ENCODE results near the gene ERI3. TPM values are rescaled to one million over a fixed set of nuclear protein-coding genes. Genes with fewer than 3 reads are reported as not detected.

ERI3 gene
- total and polyA plus RNA-seq, 2 donors (not counting 3 experiments of a cell fraction or from before 2014, with no cell fraction given) = 45.3 to 94.0 TPM

DNA sequence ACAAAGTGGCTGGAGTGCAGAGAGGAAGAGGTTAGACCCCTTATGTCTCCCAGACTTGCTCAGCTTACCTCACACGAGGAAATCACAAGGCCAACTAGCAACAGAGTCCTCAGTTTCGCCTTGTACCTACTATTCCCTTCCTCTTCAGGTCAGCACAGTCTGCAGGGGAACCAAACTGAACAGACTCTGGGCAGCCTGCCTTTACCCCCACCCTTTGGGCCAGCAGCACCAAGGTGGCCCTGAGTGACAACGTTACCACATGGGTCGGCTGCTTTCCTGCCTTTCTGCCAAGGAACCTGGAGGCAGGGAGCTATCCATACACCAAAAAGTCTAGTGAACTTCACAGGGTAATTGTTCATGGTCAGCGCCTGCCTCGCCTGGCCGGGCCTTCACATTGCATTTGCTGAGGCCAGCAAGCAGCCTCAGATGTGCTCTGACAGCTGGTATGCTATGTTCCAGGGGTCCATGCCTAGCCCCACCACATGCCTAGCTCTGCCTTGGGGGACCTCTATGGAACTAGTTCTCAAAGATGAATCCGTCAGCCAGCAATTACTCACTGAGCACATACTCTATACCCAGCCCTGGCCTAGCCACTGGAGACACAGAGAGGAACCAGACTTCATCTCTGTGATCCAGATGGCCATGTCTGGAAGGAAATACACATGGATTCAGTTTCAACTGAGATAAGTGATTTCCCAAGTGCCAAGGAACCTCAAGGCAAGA lies 72.2 kb downstream of the ERI3 start:
- DNase-seq (ENCODE audit: low read depth, low spot score) (no peak), FAIRE-seq (no peak)
- dilution Hi-C loops (cut with MboI; ENCODE audit: extremely low pct_ligation_motif_present, low sequenced_read_pairs) (no loop called here), intact Hi-C loops (cut with micrococcal nuclease) (no loop called here)
- TF ChIP-seq CTCF (IDR thresholded peaks at IDR 0.05; ENCODE audit: extremely low read depth in 1 of 2, insufficient read depth in 1 of 2, low read depth in 1 of 2, low read length in 2 of 2) (no peak), MAX (IDR thresholded peaks at IDR 0.05; ENCODE audit: insufficient read depth, insufficient read length) (no peak), JUN (IDR thresholded peaks at IDR 0.05; ENCODE audit: borderline replicate concordance, insufficient read depth, insufficient read length, low read depth) (no peak), FOS (IDR thresholded peaks at IDR 0.05; ENCODE audit: borderline replicate concordance, insufficient read depth, low read length) (no peak), EZH2 (IDR thresholded peaks at IDR 0.05; ENCODE audit: borderline replicate concordance, low read depth, low read length, severe bottlenecking) (no peak), POLR2AphosphoS5 (IDR thresholded peaks at IDR 0.05; ENCODE audit: insufficient read depth, low read depth, low read length) (no peak), POLR2A (IDR thresholded peaks at IDR 0.05; ENCODE audit: low read depth, low read length) (no peak), GATA2 (IDR thresholded peaks at IDR 0.05; ENCODE audit: insufficient read depth, insufficient read length, low read depth, low read length) (no peak), MYC (IDR thresholded peaks at IDR 0.05; ENCODE audit: low read depth, low read length) (no peak)
- H4K20me1 ChIP-seq (replicated peaks; ENCODE audit: control insufficient read depth, extremely low read depth, insufficient read depth, low read length) = no peaks in the 10 kb centered on the region
- H3K4me2 ChIP-seq (ENCODE audit: insufficient read depth, low read length) = no peak overlapping the region
- CTCF ChIA-PET = interaction anchor here (1.2 kb wide), 1 partner anchor 9 kb away, joined by 4 read pairs; no protein-coding TSS in a partner anchor
- H3K9ac ChIP-seq (replicated peaks; ENCODE audit: extremely low read depth, insufficient read depth, low read length) = no peak overlapping the region
- H3K4me1 ChIP-seq (ENCODE audit: control insufficient read depth, extremely low read depth, insufficient read depth, low read length) = no peaks in the 10 kb centered on the region
- H3K9me3 ChIP-seq (replicated peaks; ENCODE audit: control insufficient read depth, insufficient read depth, low read length) = no peaks in the 10 kb centered on the region
- no peak overlapping the region for H3K27ac ChIP-seq (ENCODE audit: insufficient read depth, low read depth, low read length)
- no peaks in the 10 kb centered on the region for H3K79me2 ChIP-seq (ENCODE audit: control insufficient read depth, insufficient read depth, low read length)
- no peaks in the 10 kb centered on the region for H3K27me3 ChIP-seq (ENCODE audit: control insufficient read depth in 2 of 2, insufficient read depth in 2 of 2, low read length in 2 of 2)
- H3K36me3 ChIP-seq (ENCODE audit: control insufficient read depth in 2 of 2, extremely low read depth in 1 of 2, insufficient read depth in 2 of 2, low read length in 2 of 2) = peaks cover 0 to 8% of the 10 kb centered on the region in 2 experiments
- H2AFZ ChIP-seq (ENCODE audit: low read depth, low read length) = no peak overlapping the region
- POLR2A ChIA-PET = no interaction called here
- H3K9me1 ChIP-seq (replicated peaks; ENCODE audit: control insufficient read depth, extremely low read depth, insufficient read depth, low read length) = no peaks in the 10 kb centered on the region
- H3K4me3 ChIP-seq (replicated peaks in 1 of 3; ENCODE audit: insufficient read depth in 1 of 3, low read depth in 1 of 3, low read length in 3 of 3) = no peak overlapping the region
- no TSS peak for BruUV-seq (replicated peaks)

Measured in endothelial cell of umbilical vein (primary cell).